GM19023 (cell line): ENCODE measurements around the gene PAK2.
"Not testable (repeated sequence)": the region's sequence is repeated elsewhere in the genome, so short reads cannot be mapped to it uniquely, and the experiment has no call there.

Experiments
- ATAC-seq: cut with Tn5 transposase; IDR thresholded peaks from one replicate; pipeline ENCODE4 v1.9.1; 2021; ENCODE audit warnings: mild to moderate bottlenecking, moderate library complexity; ENCODE audit not compliant: unreplicated experiment

Gene PAK2

GRCh38 chr3:196842567-196843434 is 103.1 kb downstream of the PAK2 start:
- ATAC-seq, result no peak

GRCh38 chr3:196843435-196844110 is 103.9 kb downstream of the PAK2 start:
- ATAC-seq, result no peak

GRCh38 chr3:196844235-196845219 is 104.9 kb downstream of the PAK2 start:
- not testable (repeated sequence) for ATAC-seq

- not testable (repeated sequence) for ATAC-seq
Measured at GRCh38 chr3:196848375-196848774, 108.7 kb downstream of the PAK2 start.

- ATAC-seq, result no peak
Measured at GRCh38 chr3:196849180-196849741, 109.6 kb downstream of the PAK2 start.

- not testable (repeated sequence) for ATAC-seq
Measured at GRCh38 chr3:196863000-196863399, 123.3 kb downstream of the PAK2 start.

- no peak for ATAC-seq
Measured at GRCh38 chr3:196867155-196867506, 127.5 kb downstream of the PAK2 start.

- peak; percentile 86 for ATAC-seq
Measured at GRCh38 chr3:196867507-196868296, 128.0 kb downstream of the PAK2 start, which contains the start of gene SENP5. TSS of gene SENP5 (plus strand) at chr3:196867920. CDS start at chr3:196885182, 17,262 bp downstream.

GRCh38 chr3:196868297-196868661 is 128.6 kb downstream of the PAK2 start:
- peak; percentile 35 for ATAC-seq

- ATAC-seq, result no peak
Measured at GRCh38 chr3:196872316-196872715, 132.7 kb downstream of the PAK2 start.

- ATAC-seq, result not testable (repeated sequence)
Measured at GRCh38 chr3:196874511-196875094, 134.9 kb downstream of the PAK2 start.

GRCh38 chr3:196875258-196875657 is 135.6 kb downstream of the PAK2 start:
- no peak for ATAC-seq
